BJ (cell line): ENCODE measurements around the gene FAM131A. TPM values are rescaled to one million over a fixed set of nuclear protein-coding genes. Genes with fewer than 3 reads are reported as not detected.

Source experiments
- CTCF ChIA-PET: fragments of 350-600 bp; formaldehyde crosslinking; extraction: SDS; loops from one replicate; lab custom pipeline; 2021; ENCODE audit warnings: antibody characterized with exemption, inconsistent platforms; lab: Yijun Ruan, JAX
- POLR2A ChIA-PET: fragments of 300-600 bp; sonication (Branson Sonifier 250); formaldehyde crosslinking; extraction: SDS; loops from one replicate; lab custom pipeline; 2021; ENCODE audit warnings: antibody characterized with exemption; lab: Charles Lee
- DNase-seq: peaks from one replicate; pipeline ENCODE4 v3.0.0-alpha.2; 2011; ENCODE audit warnings: low read depth
- H3K27me3 ChIP-seq: 2 replicates; pipeline ENCODE4 v1.6.0; 2011; ENCODE audit warnings: low read length; ENCODE audit not compliant: control insufficient read depth, insufficient read depth
- H3K36me3 ChIP-seq: 2 replicates; pipeline ENCODE4 v1.5.1; 2011; ENCODE audit warnings: low read length; ENCODE audit not compliant: control insufficient read depth, insufficient read depth
- H3K4me3 ChIP-seq: 2 replicates; pipeline ENCODE4 v1.5.1; 2011; ENCODE audit warnings: low read depth, mild to moderate bottlenecking, control low read depth, low read length
- polyA plus RNA-seq: library from polyadenylated mRNA; depleted of rRNA; stranded (reverse); fragments of >200 nt; gene quantifications from 2 replicates; pipeline ENCODE4 v1.2.3, GENCODE V29; 2011
- TF ChIP-seq, protein P1 (sequence below): IDR thresholded peaks from 2 replicates; pipeline ENCODE4 v1.5.1; 2011; ENCODE audit warnings: low read depth, mild to moderate bottlenecking, control low read depth, inconsistent platforms, low read length, moderate library complexity; ENCODE audit not compliant: insufficient read depth

FAM131A gene
- polyA plus RNA-seq, 1 experiment: 9.3 TPM

DNA sequence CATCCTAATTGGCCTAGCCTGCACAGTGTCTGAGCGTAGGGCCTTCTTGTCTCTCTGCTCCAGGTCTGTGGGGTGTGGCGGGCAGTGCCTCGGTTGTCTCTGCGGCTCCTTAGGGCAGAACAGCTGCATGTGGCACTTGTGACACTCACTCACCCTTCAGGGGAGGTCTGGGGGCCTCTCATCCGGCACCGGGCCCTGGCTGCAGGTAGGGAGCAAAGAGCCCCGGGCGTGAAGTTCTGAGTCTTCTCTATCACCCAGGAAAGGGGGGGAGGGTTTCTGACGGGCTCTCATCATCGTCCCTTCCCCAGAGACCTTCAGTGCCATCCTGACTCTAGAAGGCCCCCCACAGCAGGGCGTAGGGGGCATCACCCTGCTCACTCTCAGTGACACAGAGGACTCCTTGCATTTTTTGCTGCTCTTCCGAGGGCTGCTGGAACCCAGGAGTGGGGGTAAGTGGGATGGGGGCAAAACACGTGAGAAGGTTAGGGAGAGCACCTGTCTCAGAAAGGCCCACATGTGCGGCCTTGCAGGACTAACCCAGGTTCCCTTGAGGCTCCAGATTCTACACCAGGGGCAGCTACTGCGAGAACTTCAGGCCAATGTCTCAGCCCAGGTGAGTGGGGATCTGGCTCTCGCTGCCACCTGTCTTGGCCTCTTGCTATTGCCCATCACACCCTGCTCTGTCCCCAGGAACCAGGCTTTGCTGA is 45.1 kb downstream of the FAM131A start:
- TF ChIP-seq, protein P1, sequence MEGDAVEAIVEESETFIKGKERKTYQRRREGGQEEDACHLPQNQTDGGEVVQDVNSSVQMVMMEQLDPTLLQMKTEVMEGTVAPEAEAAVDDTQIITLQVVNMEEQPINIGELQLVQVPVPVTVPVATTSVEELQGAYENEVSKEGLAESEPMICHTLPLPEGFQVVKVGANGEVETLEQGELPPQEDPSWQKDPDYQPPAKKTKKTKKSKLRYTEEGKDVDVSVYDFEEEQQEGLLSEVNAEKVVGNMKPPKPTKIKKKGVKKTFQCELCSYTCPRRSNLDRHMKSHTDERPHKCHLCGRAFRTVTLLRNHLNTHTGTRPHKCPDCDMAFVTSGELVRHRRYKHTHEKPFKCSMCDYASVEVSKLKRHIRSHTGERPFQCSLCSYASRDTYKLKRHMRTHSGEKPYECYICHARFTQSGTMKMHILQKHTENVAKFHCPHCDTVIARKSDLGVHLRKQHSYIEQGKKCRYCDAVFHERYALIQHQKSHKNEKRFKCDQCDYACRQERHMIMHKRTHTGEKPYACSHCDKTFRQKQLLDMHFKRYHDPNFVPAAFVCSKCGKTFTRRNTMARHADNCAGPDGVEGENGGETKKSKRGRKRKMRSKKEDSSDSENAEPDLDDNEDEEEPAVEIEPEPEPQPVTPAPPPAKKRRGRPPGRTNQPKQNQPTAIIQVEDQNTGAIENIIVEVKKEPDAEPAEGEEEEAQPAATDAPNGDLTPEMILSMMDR: no peak
- no peak overlapping the region for H3K4me3 ChIP-seq
- ChIA-PET CTCF (interaction anchor here (0.7 to 2.3 kb wide), 2 partner anchors 11 to 14 kb away, joined by 3 to 10 read pairs; no protein-coding TSS in a partner anchor), POLR2A (no interaction called here)
- DNase-seq: no peak
- no peaks in the 10 kb centered on the region for H3K36me3 ChIP-seq
- peaks cover 20% of the 10 kb centered on the region for H3K27me3 ChIP-seq

DNA sequence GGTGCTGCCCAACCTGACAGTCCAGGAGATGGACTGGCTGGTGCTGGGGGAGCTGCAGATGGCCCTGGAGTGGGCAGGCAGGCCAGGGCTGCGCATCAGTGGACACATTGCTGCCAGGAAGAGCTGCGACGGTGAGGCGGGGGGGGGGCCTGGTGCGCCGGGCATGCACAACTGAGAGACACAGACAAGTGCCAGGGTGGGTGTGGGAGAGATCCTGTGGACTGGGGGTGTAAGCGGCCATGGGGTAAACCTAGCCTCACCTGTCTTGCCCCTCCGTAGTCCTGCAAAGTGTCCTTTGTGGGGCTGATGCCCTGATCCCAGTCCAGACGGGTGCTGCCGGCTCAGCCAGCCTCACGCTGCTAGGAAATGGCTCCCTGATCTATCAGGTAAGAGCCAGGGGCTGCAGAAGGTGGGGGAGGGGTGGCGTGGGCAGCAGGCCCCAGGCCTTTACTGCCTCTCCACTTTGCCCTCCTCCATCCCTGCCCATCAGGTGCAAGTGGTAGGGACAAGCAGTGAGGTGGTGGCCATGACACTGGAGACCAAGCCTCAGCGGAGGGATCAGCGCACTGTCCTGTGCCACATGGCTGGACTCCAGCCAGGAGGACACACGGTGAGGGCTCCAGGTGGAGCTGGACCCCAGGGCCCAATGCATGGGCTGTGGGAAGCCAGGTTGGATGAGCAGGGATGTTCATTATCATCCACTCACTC is 45.8 kb downstream of the FAM131A start:
- CTCF ChIA-PET: interaction anchor here (0.7 to 2.3 kb wide), 4 partner anchors 9 to 131 kb away, joined by 3 to 10 read pairs (median 3); no protein-coding TSS in a partner anchor
- peaks cover 21% of the 10 kb centered on the region for H3K27me3 ChIP-seq
- TF ChIP-seq, protein P1: no peak
- H3K36me3 ChIP-seq: no peaks in the 10 kb centered on the region
- H3K4me3 ChIP-seq: no peak overlapping the region
- DNase-seq: no peak
- POLR2A ChIA-PET: no interaction called here

DNA sequence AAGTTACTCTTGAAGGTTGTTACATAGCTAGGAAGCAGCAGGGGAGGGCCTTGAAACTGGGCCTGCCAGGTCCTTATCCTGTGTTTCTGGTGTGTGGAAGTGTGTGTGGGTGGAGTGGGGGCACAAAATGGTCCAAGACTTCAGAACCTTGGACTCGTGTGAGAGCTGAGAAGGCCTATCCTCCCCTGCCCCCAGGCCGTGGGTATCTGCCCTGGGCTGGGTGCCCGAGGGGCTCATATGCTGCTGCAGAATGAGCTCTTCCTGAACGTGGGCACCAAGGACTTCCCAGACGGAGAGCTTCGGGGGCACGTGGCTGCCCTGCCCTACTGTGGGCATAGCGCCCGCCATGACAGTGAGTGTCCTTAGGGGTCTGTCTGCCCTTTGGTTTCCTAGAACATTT is 46.9 kb downstream of the FAM131A start:
- POLR2A ChIA-PET: no interaction called here
- no peak overlapping the region for H3K4me3 ChIP-seq
- TF ChIP-seq, protein P1: no peak
- H3K27me3 ChIP-seq: peaks cover 20% of the 10 kb centered on the region
- DNase-seq: no peak
- no peaks in the 10 kb centered on the region for H3K36me3 ChIP-seq
- CTCF ChIA-PET: interaction anchor here (1.0 to 2.3 kb wide), 5 partner anchors 9 to 156 kb away, joined by 3 to 10 read pairs (median 3); no protein-coding TSS in a partner anchor

DNA sequence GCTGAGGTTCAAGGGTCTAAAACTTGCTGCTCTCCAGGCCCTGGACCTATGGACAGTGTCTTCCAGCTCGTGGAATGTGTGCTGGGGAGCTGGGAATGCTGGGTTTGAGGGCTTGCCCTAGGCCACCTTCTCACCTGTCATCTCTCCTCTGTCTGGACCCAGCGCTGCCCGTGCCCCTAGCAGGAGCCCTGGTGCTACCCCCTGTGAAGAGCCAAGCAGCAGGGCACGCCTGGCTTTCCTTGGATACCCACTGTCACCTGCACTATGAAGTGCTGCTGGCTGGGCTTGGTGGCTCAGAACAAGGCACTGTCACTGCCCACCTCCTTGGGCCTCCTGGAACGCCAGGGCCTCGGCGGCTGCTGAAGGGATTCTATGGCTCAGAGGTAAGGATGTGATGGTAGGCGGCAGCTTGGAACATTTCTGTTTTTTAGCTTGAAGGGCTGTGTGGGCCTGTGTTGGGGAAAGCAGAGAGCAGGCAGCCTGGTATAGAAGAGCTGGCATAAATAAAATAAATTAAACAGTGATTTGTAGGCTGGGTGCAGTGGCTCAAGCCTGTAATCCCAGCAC is 47.5 kb downstream of the FAM131A start:
- no peaks in the 10 kb centered on the region for H3K36me3 ChIP-seq
- TF ChIP-seq, protein P1: no peak
- POLR2A ChIA-PET: no interaction called here
- H3K27me3 ChIP-seq: peaks cover 18% of the 10 kb centered on the region
- CTCF ChIA-PET: interaction anchor here (0.6 to 2.3 kb wide), 8 partner anchors 8 to 156 kb away, joined by 3 to 10 read pairs (median 3); no protein-coding TSS in a partner anchor
- no peak for DNase-seq
- no peak overlapping the region for H3K4me3 ChIP-seq
